NOMO-1 treated with DMSO at 0.1 percent for 48 hours (cell line): ENCODE results near the gene OGFOD2.

ENCODE experiments used
- DNase-seq: peaks from one replicate; lab custom pipeline; 2025; ENCODE audit not compliant: unreplicated experiment; lab: John Stamatoyannopoulos, UW

Gene OGFOD2

GRCh38 chr12:122988036-122988435 is 13.0 kb downstream of the OGFOD2 start:
- no peak for DNase-seq

- no peak for DNase-seq
Measured at GRCh38 chr12:122988612-122989212, 13.7 kb downstream of the OGFOD2 start.

GRCh38 chr12:122989225-122989839 is 14.3 kb downstream of the OGFOD2 start:
- no peak for DNase-seq

- no peak for DNase-seq
Measured at GRCh38 chr12:122989874-122990419, 14.9 kb downstream of the OGFOD2 start.

- DNase-seq = no peak
Measured at GRCh38 chr12:122990561-122990960, 15.5 kb downstream of the OGFOD2 start.

- no peak for DNase-seq
Measured at GRCh38 chr12:122990961-122991622, 16.0 kb downstream of the OGFOD2 start.

- DNase-seq = no peak
Measured at GRCh38 chr12:122991623-122992275, 16.7 kb downstream of the OGFOD2 start.

- DNase-seq = no peak
Measured at GRCh38 chr12:122992386-122992785, 17.3 kb downstream of the OGFOD2 start.

- DNase-seq = no peak
Measured at GRCh38 chr12:122994140-122994675, 19.2 kb downstream of the OGFOD2 start.

GRCh38 chr12:122994781-122995502 is 19.9 kb downstream of the OGFOD2 start:
- DNase-seq = no peak

- DNase-seq = no peak
Measured at GRCh38 chr12:122995503-122996187, 20.6 kb downstream of the OGFOD2 start.

- no peak for DNase-seq
Measured at GRCh38 chr12:122996188-122996601, 21.2 kb downstream of the OGFOD2 start.

- no peak for DNase-seq
Measured at GRCh38 chr12:122996621-122997342, 21.7 kb downstream of the OGFOD2 start.

- no peak for DNase-seq
Measured at GRCh38 chr12:122997343-122998250, 22.6 kb downstream of the OGFOD2 start.

GRCh38 chr12:122998316-122998715 is 23.3 kb downstream of the OGFOD2 start:
- no peak for DNase-seq

- no peak for DNase-seq
Measured at GRCh38 chr12:122999196-122999946, 24.3 kb downstream of the OGFOD2 start.

- DNase-seq = no peak
Measured at GRCh38 chr12:122999986-123000420, 25.0 kb downstream of the OGFOD2 start.

- no peak for DNase-seq
Measured at GRCh38 chr12:123000578-123000977, 25.5 kb downstream of the OGFOD2 start.
